Measurements from ENCODE around the gene GAS2L1.
A peak's percentile ranks its signal among the peaks of the same experiment; 100 is the strongest.
"Not testable (repeated sequence)": the region's sequence is repeated elsewhere in the genome, so short reads cannot be mapped to it uniquely, and the experiment has no call there.

The GAS2L1 gene

GRCh38 chr22:29351042-29351441 is 44.6 kb downstream of the GAS2L1 start:
- H3K27me3 Mint-ChIP-seq = no peaks in the 10 kb centered on the region
- ATAC-seq (replicated peaks) = no peak
- H3K27ac Mint-ChIP-seq = peak overlapping the region in 1 of 2 donors; percentile 18
- no peaks in the 10 kb centered on the region for H3K9me3 Mint-ChIP-seq
- H3K4me1 Mint-ChIP-seq (ENCODE audit: low read depth in 2 of 2) = no peaks in the 10 kb centered on the region
- peaks cover 41% of the 10 kb centered on the region for H3K36me3 Mint-ChIP-seq (ENCODE audit: insufficient read depth)
- no peak overlapping the region for H3K4me3 Mint-ChIP-seq
- DNase-seq = no peak

GRCh38 chr22:29351891-29352290 is 45.4 kb downstream of the GAS2L1 start:
- peaks cover 44% of the 10 kb centered on the region for H3K36me3 Mint-ChIP-seq (ENCODE audit: insufficient read depth)
- no peak overlapping the region for H3K27ac Mint-ChIP-seq
- no peak overlapping the region for H3K4me3 Mint-ChIP-seq
- no peaks in the 10 kb centered on the region for H3K27me3 Mint-ChIP-seq
- H3K4me1 Mint-ChIP-seq (ENCODE audit: low read depth in 2 of 2) = no peaks in the 10 kb centered on the region
- ATAC-seq (replicated peaks) (no peak), DNase-seq (no peak)
- H3K9me3 Mint-ChIP-seq = no peaks in the 10 kb centered on the region

- no peaks in the 10 kb centered on the region for H3K9me3 Mint-ChIP-seq
- no peaks in the 10 kb centered on the region for H3K27me3 Mint-ChIP-seq
- DNase-seq = no peak
- peaks cover 44% of the 10 kb centered on the region for H3K36me3 Mint-ChIP-seq (ENCODE audit: insufficient read depth)
- H3K27ac Mint-ChIP-seq = peak overlapping the region in 1 of 2 donors; percentile 70
- H3K4me3 Mint-ChIP-seq = no peak overlapping the region
- no peaks in the 10 kb centered on the region for H3K4me1 Mint-ChIP-seq (ENCODE audit: low read depth in 2 of 2)
- ATAC-seq (replicated peaks) = no peak
These were observed 46.3 kb downstream of the GAS2L1 start for GRCh38 chr22:29352778-29353177.

GRCh38 chr22:29353286-29353685 is 46.8 kb downstream of the GAS2L1 start:
- no peak for ATAC-seq (replicated peaks)
- H3K4me1 Mint-ChIP-seq (ENCODE audit: low read depth in 2 of 2) = no peaks in the 10 kb centered on the region
- no peaks in the 10 kb centered on the region for H3K9me3 Mint-ChIP-seq
- H3K27me3 Mint-ChIP-seq = no peaks in the 10 kb centered on the region
- H3K36me3 Mint-ChIP-seq (ENCODE audit: insufficient read depth) = peaks cover 49% of the 10 kb centered on the region
- no peak overlapping the region for H3K4me3 Mint-ChIP-seq
- no peak for DNase-seq
- peak overlapping the region in 1 of 2 donors; percentile 70 for H3K27ac Mint-ChIP-seq

- H3K27ac Mint-ChIP-seq = no peak overlapping the region
- H3K4me3 Mint-ChIP-seq = no peak overlapping the region
- H3K27me3 Mint-ChIP-seq = no peaks in the 10 kb centered on the region
- no peaks in the 10 kb centered on the region for H3K4me1 Mint-ChIP-seq (ENCODE audit: low read depth in 2 of 2)
- no peak for DNase-seq
- ATAC-seq (replicated peaks) = no peak
- no peaks in the 10 kb centered on the region for H3K9me3 Mint-ChIP-seq
- H3K36me3 Mint-ChIP-seq (ENCODE audit: insufficient read depth) = peaks cover 49% of the 10 kb centered on the region
These were observed 47.4 kb downstream of the GAS2L1 start for GRCh38 chr22:29353860-29354259.

GRCh38 chr22:29357193-29357890 is 50.9 kb downstream of the GAS2L1 start:
- H3K36me3 Mint-ChIP-seq (ENCODE audit: insufficient read depth) = peaks cover 44% of the 10 kb centered on the region
- ATAC-seq (replicated peaks); DNase-seq; H3K4me1 Mint-ChIP-seq (ENCODE audit: low read depth in 2 of 2); H3K9me3 Mint-ChIP-seq; H3K27ac Mint-ChIP-seq; H3K4me3 Mint-ChIP-seq; H3K27me3 Mint-ChIP-seq: not testable (repeated sequence)

GRCh38 chr22:29359469-29359868 is 53.0 kb downstream of the GAS2L1 start:
- Mint-ChIP-seq H3K27me3 (no peaks in the 10 kb centered on the region), H3K36me3 (ENCODE audit: insufficient read depth) (peaks cover 57% of the 10 kb centered on the region), H3K9me3 (no peaks in the 10 kb centered on the region), H3K27ac (peak overlapping the region in 1 of 2 donors; percentile 31), H3K4me3 (no peak overlapping the region), H3K4me1 (ENCODE audit: low read depth in 2 of 2) (peaks cover 0 to 5% of the 10 kb centered on the region in 2 donors)
- ATAC-seq (replicated peaks) = no peak
- DNase-seq = no peak
